HG03460 (cell line): Measurements from ENCODE around the gene ABHD16A.

Source experiments
- ATAC-seq: cut with Tn5 transposase; IDR thresholded peaks from one replicate; pipeline ENCODE4 v1.9.1; 2021; ENCODE audit not compliant: unreplicated experiment

ABHD16A gene

GRCh38 chr6:31732029-31732428, 28.9 kb upstream of the ABHD16A start:
- ATAC-seq = no peak

GRCh38 chr6:31730631-31731086, 27.5 kb upstream of the ABHD16A start:
- no peak for ATAC-seq

- ATAC-seq = peak; percentile 36
Observed at GRCh38 chr6:31729979-31730630, 27.0 kb upstream of the ABHD16A start.

- peak; percentile 41 for ATAC-seq
Observed at GRCh38 chr6:31729515-31729978, 26.4 kb upstream of the ABHD16A start.

GRCh38 chr6:31728767-31729514, 25.8 kb upstream of the ABHD16A start, which contains the start of gene DDAH2:
Gene DDAH2, minus strand, starts transcription at chr6:31729299. Its CDS starts 138 bp downstream, at chr6:31729161.
- no peak for ATAC-seq

GRCh38 chr6:31727717-31728671, 24.9 kb upstream of the ABHD16A start:
- no peak for ATAC-seq

GRCh38 chr6:31727034-31727716, 24.1 kb upstream of the ABHD16A start:
- peak; percentile 43 for ATAC-seq

GRCh38 chr6:31725502-31726350, 22.6 kb upstream of the ABHD16A start:
- no peak for ATAC-seq

GRCh38 chr6:31723980-31724691, 21.0 kb upstream of the ABHD16A start:
- no peak for ATAC-seq

GRCh38 chr6:31723245-31723979, 20.3 kb upstream of the ABHD16A start, which contains the start of gene MPIG6B:
Gene MPIG6B, plus strand, starts transcription at chr6:31723373. Its CDS starts 11 bp downstream, at chr6:31723384.
- no peak for ATAC-seq

GRCh38 chr6:31722173-31722572, 19.0 kb upstream of the ABHD16A start:
- no peak for ATAC-seq

- no peak for ATAC-seq
Observed at GRCh38 chr6:31721351-31722020, 18.4 kb upstream of the ABHD16A start, which contains the start of gene LY6G6C. Gene LY6G6C, minus strand, starts transcription at chr6:31721746. Its CDS starts 67 bp downstream, at chr6:31721679.

- no peak for ATAC-seq
Observed at GRCh38 chr6:31720196-31720770, 17.2 kb upstream of the ABHD16A start.

GRCh38 chr6:31719001-31719400, 15.9 kb upstream of the ABHD16A start:
- ATAC-seq = no peak

- no peak for ATAC-seq
Observed at GRCh38 chr6:31718265-31718664, 15.1 kb upstream of the ABHD16A start.

- ATAC-seq = no peak
Observed at GRCh38 chr6:31717499-31718222, 14.5 kb upstream of the ABHD16A start.
